Kidney (tissue), 14 donors: ENCODE data around the gene CD14. TPM values are rescaled to one million over a fixed set of nuclear protein-coding genes. Genes with fewer than 3 reads are reported as not detected.
A peak's percentile ranks its signal among the peaks of the same experiment; 100 is the strongest.
"Not testable (repeated sequence)": the region's sequence is repeated elsewhere in the genome, so short reads cannot be mapped to it uniquely, and the experiment has no call there.

Source experiments
- DNase-seq, 5 donors: peaks; one replicate each; pipeline ENCODE4 v3.0.0-alpha.2; 2013 to 2020
- FAIRE-seq: peaks from 2 replicates; lab custom pipeline; 2012; peaks lifted over from hg19 to GRCh38; lab: Jason Lieb, UNC
- H3K27ac ChIP-seq, 2 donors: one replicate each; pipeline ENCODE4 v1.7.0; 2013; ENCODE audit warnings: low read depth in 2 of 2, low read length in 2 of 2, inconsistent platforms in 1 of 2
- H3K27me3 ChIP-seq: one replicate; pipeline ENCODE4 v1.7.1; 2013; ENCODE audit warnings: low read length, inconsistent platforms; ENCODE audit not compliant: control insufficient read depth, insufficient read depth
- H3K36me3 ChIP-seq, 3 donors: one replicate each; pipeline versions ENCODE4 v1.7.0 to v1.7.1; 2013; ENCODE audit warnings: low read length in 3 of 3, control low read depth in 1 of 3, inconsistent platforms in 1 of 3; ENCODE audit not compliant: insufficient read depth in 3 of 3, control insufficient read depth in 2 of 3
- H3K4me1 ChIP-seq, 3 donors: one replicate each; pipeline versions ENCODE4 v1.7.0 to v1.7.1; 2013; ENCODE audit warnings: low read length in 3 of 3, inconsistent platforms in 1 of 3, low read depth in 1 of 3; ENCODE audit not compliant: control insufficient read depth in 2 of 3, insufficient read depth in 2 of 3
- H3K4me3 ChIP-seq, 3 donors: one replicate each; pipeline versions ENCODE4 v1.7.0 to v1.8.1; 2013; ENCODE audit warnings: low read length in 3 of 3, control low read depth in 1 of 3, inconsistent platforms in 1 of 3
- H3K9ac ChIP-seq, 3 donors: one replicate each; pipeline versions ENCODE4 v1.7.0 to v1.7.1; 2013; ENCODE audit warnings: low read length in 3 of 3, control low read depth in 1 of 3, inconsistent platforms in 1 of 3
- H3K9me3 ChIP-seq, 3 donors: one replicate each; pipeline versions ENCODE4 v1.7.0 to v1.7.1; 2013; ENCODE audit warnings: low read length in 3 of 3, control low read depth in 1 of 3, inconsistent platforms in 1 of 3; ENCODE audit not compliant: control insufficient read depth in 2 of 3, insufficient read depth in 1 of 3
- CTCF ChIP-seq: IDR thresholded peaks from 3 replicates; pipeline ENCODE4 v1.5.1; 2012; ENCODE audit warnings: mild to moderate bottlenecking, moderate library complexity, borderline replicate concordance; ENCODE audit not compliant: insufficient read depth; ENCODE audit errors: extremely low read depth
- intact Hi-C: fragments of 100-400 bp; cut with DNase I; formaldehyde crosslinking; loops from one replicate; pipeline ENCODE4 v1.11.1; 2022
- polyA plus RNA-seq: library from polyadenylated mRNA; stranded (reverse); fragments of 350-450 nt; fragmentation: Illumina TruSeq; extraction: RNeasy Lipid Tissue Mini Kit (QIAGEN cat#74804); gene quantifications from one replicate; pipeline ENCODE4 v1.2.3, GENCODE V29; 2014; ENCODE audit warnings: low read depth, low replicate concordance; ENCODE audit not compliant: insufficient read depth
- total RNA-seq: library from RNA; stranded (reverse); fragmentation: NEBNext Ultra II Directional; extraction: Animal tissue kit (Norgen Biotek cat#: 25700); gene quantifications from one replicate; pipeline ENCODE4 v1.2.1, GENCODE V29; 2021
- donor health status: control.
- donor health status: control.
- donor health status: control.
- donor health status: control.
- donor health status: control.
- donor health status: DM: yes; HTN: yes; CAD: no.
- donor health status: Normal renal cell carcinoma (clear cell type).

CD14 gene
- total and polyA plus RNA-seq, 2 donors from 2014 or later, result 43.8 to 68.8 TPM

GRCh38 chr5:140664030-140664358 is 31.0 kb upstream of the CD14 start:
- H3K36me3 ChIP-seq, result peaks cover 0 to 50% (median 40%) of the 10 kb centered on the region in 3 donors
- peak overlapping the region; percentile 83 to 91 (median 89) for H3K4me3 ChIP-seq
- no peaks in the 10 kb centered on the region for H3K9me3 ChIP-seq
- peak overlapping the region in 2 of 3 donors; percentile 75 to 84 for H3K9ac ChIP-seq
- no peaks in the 10 kb centered on the region for H3K4me1 ChIP-seq
- intact Hi-C loops, result no loop called here
- no peak for FAIRE-seq
- TF ChIP-seq CTCF, result no peak
- H3K27ac ChIP-seq, result peak overlapping the region; percentile 86 to 91
- DNase-seq, result peak in 4 of 5 donors; percentile 43 to 77 (median 54)
- no peaks in the 10 kb centered on the region for H3K27me3 ChIP-seq

GRCh38 chr5:140660371-140660770 is 27.4 kb upstream of the CD14 start:
- H3K9me3 ChIP-seq, H3K27me3 ChIP-seq, H3K27ac ChIP-seq, H3K4me3 ChIP-seq, DNase-seq, intact Hi-C loops, H3K4me1 ChIP-seq, FAIRE-seq, H3K9ac ChIP-seq: not testable (repeated sequence)
- H3K36me3 ChIP-seq, result peaks cover 2 to 55% (median 52%) of the 10 kb centered on the region in 3 donors

GRCh38 chr5:140658870-140659269 is 25.9 kb upstream of the CD14 start:
- Histone ChIP-seq H3K9ac (no peak overlapping the region), H3K36me3 (peaks cover 5 to 70% (median 63%) of the 10 kb centered on the region in 3 donors), H3K27me3 (no peaks in the 10 kb centered on the region), H3K4me1 (no peaks in the 10 kb centered on the region), H3K27ac (no peak overlapping the region), H3K9me3 (no peaks in the 10 kb centered on the region), H3K4me3 (no peak overlapping the region)
- no peak for TF ChIP-seq CTCF
- intact Hi-C loops, result no loop called here
- no peak for DNase-seq
- FAIRE-seq, result no peak

GRCh38 chr5:140647042-140647419 is 14.1 kb upstream of the CD14 start:
- peak overlapping the region; percentile 92 to 100 (median 99) for H3K4me3 ChIP-seq
- H3K36me3 ChIP-seq, result peaks cover 0 to 23% (median 23%) of the 10 kb centered on the region in 3 donors
- peak overlapping the region; percentile 63 to 80 for H3K27ac ChIP-seq
- TF ChIP-seq CTCF, result no peak
- no peaks in the 10 kb centered on the region for H3K9me3 ChIP-seq
- DNase-seq, result no peak
- peak overlapping the region; percentile 52 to 99 (median 59) for H3K9ac ChIP-seq
- peaks cover 3 to 14% (median 5%) of the 10 kb centered on the region in 3 donors for H3K4me1 ChIP-seq
- no peaks in the 10 kb centered on the region for H3K27me3 ChIP-seq
- FAIRE-seq, result no peak
- intact Hi-C loops, result loop anchor here (10.0 kb wide), 1 partner anchor 102 kb away; the partner anchor contains the start of gene EIF4EBP3
